Sigmoid colon (tissue), 7 donors: Measurements from ENCODE around the gene PSMB7. TPM values are rescaled to one million over a fixed set of nuclear protein-coding genes. Genes with fewer than 3 reads are reported as not detected.

Experiments used
- DNase-seq: peaks from one replicate; pipeline ENCODE4 v3.0.0-alpha.2; 2019
- H3K27ac ChIP-seq, 4 donors: fragments of 200-600 bp; sonication (generic); one replicate each; pipeline ENCODE4 v1.5.1; 2016 to 2019; ENCODE audit warnings: mild to moderate bottlenecking in 1 of 4
- H3K27me3 ChIP-seq, 3 donors: fragments of 200-600 bp; sonication (generic); one replicate each; pipeline ENCODE4 v1.5.1; 2019; ENCODE audit warnings: mild to moderate bottlenecking in 1 of 3
- H3K36me3 ChIP-seq, 4 donors: fragments of 200-600 bp; sonication (generic); one replicate each; pipeline ENCODE4 v1.5.1; 2016 to 2019
- H3K4me1 ChIP-seq, 4 donors: fragments of 200-600 bp; sonication (generic); one replicate each; pipeline ENCODE4 v1.5.1; 2017 to 2019
- H3K4me3 ChIP-seq, 4 donors: fragments of 200-600 bp; sonication (generic); one replicate each; pipeline ENCODE4 v1.5.1; 2017 to 2019; ENCODE audit warnings: mild to moderate bottlenecking in 2 of 4, moderate library complexity in 1 of 4
- H3K9me3 ChIP-seq, 4 donors: fragments of 200-600 bp in 3 of 4; sonication (generic) in 3 of 4; one replicate each; pipeline versions ENCODE4 v1.5.1 to v1.6.1; 2013 to 2019
- CTCF ChIP-seq, 4 experiments: fragments of 450-650 bp in 3 of 4; fragments of 200-600 bp in 1 of 4; IDR thresholded peaks; one replicate each; pipeline ENCODE4 v1.5.1; 2016 to 2019; ENCODE audit warnings: antibody characterized with exemption in 4 of 4, mild to moderate bottlenecking in 3 of 4, moderate library complexity in 2 of 4
- EP300 ChIP-seq, 4 donors: sonication (generic); formaldehyde crosslinking; IDR thresholded peaks; one replicate each; pipeline ENCODE4 v1.6.1; 2017; ENCODE audit warnings: antibody characterized with exemption in 4 of 4
- POLR2A ChIP-seq, 2 donors: fragments of 450-650 bp; IDR thresholded peaks; one replicate each; pipeline ENCODE4 v1.6.1; 2016; ENCODE audit warnings: antibody characterized with exemption in 2 of 2, mild to moderate bottlenecking in 2 of 2, moderate library complexity in 2 of 2
- POLR2AphosphoS5 ChIP-seq, 4 donors: sonication (generic); formaldehyde crosslinking; IDR thresholded peaks; one replicate each; pipeline ENCODE4 v1.6.1; 2017; ENCODE audit warnings: antibody characterized with exemption in 4 of 4
- WGBS, 2 donors: extraction: QIAGEN DNeasy Blood & Tissue Kit; methylation state at CpG; one replicate each; pipeline ENCODE4 v1.1.7; 2013; 5-methylcytosine and 5-hydroxymethylcytosine counted together
- intact Hi-C: fragments of 100-400 bp; cut with DNase I; formaldehyde crosslinking; loops from one replicate; pipeline ENCODE4 v1.15.1; 2023
- polyA plus RNA-seq, 3 donors: library from polyadenylated mRNA; stranded (reverse); fragments of 200-250 nt; gene quantifications; one replicate each; pipeline ENCODE4 v1.2.3, GENCODE V29; 2013
- total RNA-seq, 4 donors: library from RNA; depleted of rRNA; stranded (reverse); fragments of >200 nt; gene quantifications; one replicate each; pipeline ENCODE4 v1.1.0, GENCODE V29; 2016
- donor health status: healthy with polysubstance abuse.
- donor health status: Bipolar disorder and iron deficiency.
- donor health status: healthy.

The PSMB7 gene
- total and polyA plus RNA-seq, 7 donors, result 136 to 179 (median 171) TPM

- Histone ChIP-seq H3K4me3 (no peak overlapping the region), H3K9me3 (no peaks in the 10 kb centered on the region), H3K27ac (no peak overlapping the region), H3K36me3 (peaks cover 7 to 69% (median 37%) of the 10 kb centered on the region in 4 donors), H3K27me3 (no peaks in the 10 kb centered on the region), H3K4me1 (no peaks in the 10 kb centered on the region)
- no peak for DNase-seq
- intact Hi-C loops, result no loop called here
- TF ChIP-seq CTCF (IDR thresholded peaks at IDR 0.05) (no peak), EP300 (IDR thresholded peaks at IDR 0.05) (no peak), POLR2A (IDR thresholded peaks at IDR 0.05) (no peak), POLR2AphosphoS5 (IDR thresholded peaks at IDR 0.05) (no peak)
- WGBS, 2 donors, result 83 to 86% methylated on average over 11 of the region's 11 CpGs
Observed at GRCh38 chr9:124331580-124331979, 83.7 kb downstream of the PSMB7 start.

- Histone ChIP-seq H3K4me3 (no peak overlapping the region), H3K27me3 (no peaks in the 10 kb centered on the region), H3K27ac (no peak overlapping the region), H3K4me1 (no peaks in the 10 kb centered on the region), H3K36me3 (peaks cover 7 to 70% (median 42%) of the 10 kb centered on the region in 4 donors), H3K9me3 (no peaks in the 10 kb centered on the region)
- 90 to 94% methylated on average over 29 of the region's 29 CpGs for WGBS, 2 donors
- intact Hi-C loops, result no loop called here
- TF ChIP-seq POLR2A (IDR thresholded peaks at IDR 0.05) (no peak), POLR2AphosphoS5 (IDR thresholded peaks at IDR 0.05) (no peak), CTCF (IDR thresholded peaks at IDR 0.05) (no peak), EP300 (IDR thresholded peaks at IDR 0.05) (no peak)
- DNase-seq, result no peak
Observed at GRCh38 chr9:124330011-124330697, 85.1 kb downstream of the PSMB7 start.

- Histone ChIP-seq H3K27me3 (no peaks in the 10 kb centered on the region), H3K4me1 (no peaks in the 10 kb centered on the region), H3K27ac (no peak overlapping the region), H3K9me3 (no peaks in the 10 kb centered on the region), H3K36me3 (peaks cover 7 to 70% (median 42%) of the 10 kb centered on the region in 4 donors), H3K4me3 (no peak overlapping the region)
- TF ChIP-seq CTCF (IDR thresholded peaks at IDR 0.05) (no peak), EP300 (IDR thresholded peaks at IDR 0.05) (no peak), POLR2AphosphoS5 (IDR thresholded peaks at IDR 0.05) (no peak), POLR2A (IDR thresholded peaks at IDR 0.05) (no peak)
- 90 to 96% methylated on average over 19 of the region's 19 CpGs for WGBS, 2 donors
- intact Hi-C loops, result no loop called here
- DNase-seq, result no peak
Observed at GRCh38 chr9:124329206-124329792, 85.9 kb downstream of the PSMB7 start.

GRCh38 chr9:124328285-124328684 lies 87.0 kb downstream of the PSMB7 start:
- intact Hi-C loops, result no loop called here
- Histone ChIP-seq H3K27me3 (no peaks in the 10 kb centered on the region), H3K9me3 (no peaks in the 10 kb centered on the region), H3K4me1 (no peaks in the 10 kb centered on the region), H3K4me3 (no peak overlapping the region), H3K36me3 (peaks cover 7 to 70% (median 42%) of the 10 kb centered on the region in 4 donors), H3K27ac (no peak overlapping the region)
- DNase-seq, result no peak
- TF ChIP-seq EP300 (IDR thresholded peaks at IDR 0.05), result no peak
- 92 to 95% methylated on average over 12 of the region's 12 CpGs for WGBS, 2 donors

GRCh38 chr9:124327491-124327890 lies 87.8 kb downstream of the PSMB7 start:
- no peak overlapping the region for H3K4me3 ChIP-seq
- TF ChIP-seq POLR2A (IDR thresholded peaks at IDR 0.05) (no peak), CTCF (IDR thresholded peaks at IDR 0.05) (no peak), POLR2AphosphoS5 (IDR thresholded peaks at IDR 0.05) (no peak), EP300 (IDR thresholded peaks at IDR 0.05) (no peak)
- H3K36me3 ChIP-seq, result peaks cover 7 to 67% (median 43%) of the 10 kb centered on the region in 4 donors
- H3K9me3 ChIP-seq, result no peaks in the 10 kb centered on the region
- intact Hi-C loops, result no loop called here
- 88 to 89% methylated on average over 9 of the region's 9 CpGs for WGBS, 2 donors
- H3K4me1 ChIP-seq, result no peaks in the 10 kb centered on the region
- H3K27me3 ChIP-seq, result no peaks in the 10 kb centered on the region
- H3K27ac ChIP-seq, result no peak overlapping the region
- DNase-seq, result no peak
